ENCODE data around the gene RPRML.

Gene RPRML

GRCh38 chr17:46943501-46944393, 35.3 kb downstream of the RPRML start:
- no peak for ATAC-seq

GRCh38 chr17:46943218-46943500, 35.9 kb downstream of the RPRML start:
- ATAC-seq, result no peak

GRCh38 chr17:46942441-46943217, 36.4 kb downstream of the RPRML start:
- ATAC-seq, result peak in 1 of 2 donors; percentile 53

GRCh38 chr17:46940692-46941404, 38.2 kb downstream of the RPRML start:
- ATAC-seq, result peak; percentile 79 to 86

GRCh38 chr17:46935658-46936266, 43.3 kb downstream of the RPRML start:
- ATAC-seq, result no peak

GRCh38 chr17:46931596-46931995, 47.5 kb downstream of the RPRML start:
- ATAC-seq, result no peak

GRCh38 chr17:46930051-46930450, 49.0 kb downstream of the RPRML start:
- ATAC-seq, result no peak

GRCh38 chr17:46929413-46929812, 49.6 kb downstream of the RPRML start:
- ATAC-seq, result no peak

- no peak for ATAC-seq
Observed at GRCh38 chr17:46928467-46929261, 50.4 kb downstream of the RPRML start.

Measured in activated CD4-positive, CD25-positive, alpha-beta regulatory T cell treated with anti-CD3 and anti-CD28 coated beads, Interleukin-2, amount 50 U/mL, for 24 hours (primary cell).